Measurements from ENCODE around the gene CLIC3.

The CLIC3 gene

GRCh38 chr9:137000177-137000930 lies 4.0 kb upstream of the CLIC3 start:
- DNase-seq (ENCODE audit: low spot score), result no peak

- no peak for DNase-seq (ENCODE audit: low spot score)
Measured at GRCh38 chr9:136997830-136998234, 1.5 kb upstream of the CLIC3 start.

DNA sequence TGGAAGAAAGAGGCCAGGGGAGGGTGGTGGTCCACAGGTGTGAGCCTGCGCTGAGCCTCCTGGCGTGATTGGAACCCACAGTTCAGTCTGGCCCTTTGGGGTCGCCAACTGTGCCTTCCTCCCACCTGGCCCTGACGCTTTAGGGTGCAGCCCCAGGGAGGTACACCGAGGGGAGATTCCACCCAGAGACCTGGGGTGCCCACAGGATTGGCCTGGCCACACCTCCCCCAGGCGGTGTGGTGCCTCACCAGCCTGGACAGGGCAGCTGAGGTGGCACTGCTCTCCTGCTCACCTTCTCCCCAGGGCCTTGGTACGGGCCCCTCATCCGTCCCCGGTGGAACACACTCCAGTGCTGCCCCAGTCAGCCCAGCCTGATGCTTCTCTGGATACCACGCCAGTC lies 1.0 kb upstream of the CLIC3 start:
- DNase-seq (ENCODE audit: low spot score), result no peak

DNA sequence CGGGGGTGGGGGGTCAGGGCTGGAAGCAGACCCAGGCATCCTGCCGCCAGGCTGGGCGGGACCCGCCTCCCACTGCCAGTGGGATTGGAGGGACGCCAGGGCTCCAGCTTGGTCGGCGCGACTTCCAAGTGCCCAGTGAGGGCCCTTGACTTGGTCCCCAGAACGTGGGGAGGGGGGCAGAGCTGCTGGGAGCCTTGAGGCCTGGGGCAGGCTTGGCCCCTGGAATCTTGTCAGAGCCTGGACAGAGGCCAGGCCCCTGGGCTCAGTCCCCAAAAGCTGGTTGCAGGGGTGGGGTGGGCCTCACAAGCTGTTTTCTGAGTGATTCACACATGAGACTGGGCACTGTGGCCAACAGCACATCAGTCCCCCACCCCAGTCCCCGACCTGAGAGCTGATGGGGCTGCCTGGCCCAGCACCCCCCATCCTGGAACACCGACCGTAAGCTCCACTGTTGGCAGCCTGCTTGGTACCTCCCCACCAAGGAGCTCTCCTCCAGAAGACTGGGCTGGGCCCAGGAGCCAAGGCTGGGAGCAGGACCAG lies 526 bp downstream of the CLIC3 start:
- DNase-seq (ENCODE audit: low spot score), result no peak

GRCh38 chr9:136995362-136995761 lies 1.0 kb downstream of the CLIC3 start:
- DNase-seq (ENCODE audit: low spot score), result no peak

DNA sequence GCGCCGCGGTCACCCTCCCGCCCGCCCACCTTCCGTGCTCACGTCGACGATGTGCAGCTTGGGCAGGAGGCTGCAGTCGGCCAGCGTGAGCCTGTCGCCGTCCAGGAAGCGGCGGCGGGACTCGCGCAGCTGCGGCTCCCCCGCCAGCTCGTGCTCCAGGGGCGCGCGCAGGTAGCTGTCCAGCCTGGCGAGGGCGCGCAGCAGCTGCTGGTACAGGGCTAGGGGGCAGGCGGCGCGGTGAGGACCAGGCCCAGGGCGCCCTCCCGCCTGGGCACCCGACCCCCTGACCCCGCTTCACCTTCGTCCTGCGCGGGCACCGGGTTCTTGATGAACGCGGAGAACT lies 1.5 kb downstream of the CLIC3 start:
- no peak for DNase-seq (ENCODE audit: low spot score)

- DNase-seq (ENCODE audit: low spot score), result no peak
Measured at GRCh38 chr9:136994180-136994887, 2.0 kb downstream of the CLIC3 start.

- DNase-seq (ENCODE audit: low spot score), result no peak
Measured at GRCh38 chr9:136992819-136993369, 3.5 kb downstream of the CLIC3 start.

GRCh38 chr9:136991993-136992818 lies 4.2 kb downstream of the CLIC3 start, which contains the start of gene PAXX:
Gene PAXX (plus strand): TSS chr9:136992422. CDS start chr9:136992444, 22 bp downstream.
- DNase-seq (ENCODE audit: low spot score), result peak; percentile 99

GRCh38 chr9:136990242-136990911 lies 6.0 kb downstream of the CLIC3 start:
- DNase-seq (ENCODE audit: low spot score), result no peak

DNA sequence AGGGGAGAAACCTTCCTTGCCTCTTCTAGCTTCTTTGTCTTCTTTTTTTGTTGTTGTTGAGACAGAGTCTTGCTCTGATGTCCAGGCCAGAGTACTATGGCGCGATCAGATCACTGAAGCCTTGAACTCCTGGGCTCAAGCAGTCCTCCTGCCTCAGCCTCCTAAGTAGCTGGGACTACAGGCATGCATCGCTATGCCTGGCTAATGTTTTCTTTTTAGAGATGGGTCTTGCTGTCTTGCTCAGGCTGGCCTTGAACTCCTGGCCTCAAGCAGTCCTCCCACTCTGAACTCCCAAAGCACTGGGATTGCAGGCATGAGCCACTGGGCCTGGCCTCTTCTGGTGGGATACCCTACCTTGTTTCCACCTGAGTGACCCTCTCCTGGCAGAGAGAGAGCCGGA lies 7.5 kb downstream of the CLIC3 start:
- no peak for DNase-seq (ENCODE audit: low spot score)

DNA sequence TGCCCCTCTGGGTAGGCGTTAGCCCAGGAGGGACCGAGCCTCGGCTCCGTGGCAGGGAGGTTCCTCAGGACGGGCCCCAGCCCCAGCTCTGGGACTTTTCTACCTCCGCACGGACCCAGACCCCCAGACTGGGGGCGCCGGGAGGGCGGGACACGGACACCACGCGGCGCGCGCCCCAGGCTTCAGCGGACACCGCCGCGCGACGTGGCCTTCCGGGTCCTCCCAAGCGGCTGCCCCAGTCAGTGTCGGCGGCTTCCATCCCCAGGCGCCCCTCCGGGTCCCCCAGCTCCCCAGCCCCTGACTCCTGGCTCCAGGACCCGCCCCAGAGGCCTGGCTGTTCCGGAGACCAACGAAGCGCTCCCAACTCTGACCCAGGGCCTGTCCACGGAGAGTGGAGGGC lies 10.5 kb downstream of the CLIC3 start:
- DNase-seq (ENCODE audit: low spot score), result no peak

DNA sequence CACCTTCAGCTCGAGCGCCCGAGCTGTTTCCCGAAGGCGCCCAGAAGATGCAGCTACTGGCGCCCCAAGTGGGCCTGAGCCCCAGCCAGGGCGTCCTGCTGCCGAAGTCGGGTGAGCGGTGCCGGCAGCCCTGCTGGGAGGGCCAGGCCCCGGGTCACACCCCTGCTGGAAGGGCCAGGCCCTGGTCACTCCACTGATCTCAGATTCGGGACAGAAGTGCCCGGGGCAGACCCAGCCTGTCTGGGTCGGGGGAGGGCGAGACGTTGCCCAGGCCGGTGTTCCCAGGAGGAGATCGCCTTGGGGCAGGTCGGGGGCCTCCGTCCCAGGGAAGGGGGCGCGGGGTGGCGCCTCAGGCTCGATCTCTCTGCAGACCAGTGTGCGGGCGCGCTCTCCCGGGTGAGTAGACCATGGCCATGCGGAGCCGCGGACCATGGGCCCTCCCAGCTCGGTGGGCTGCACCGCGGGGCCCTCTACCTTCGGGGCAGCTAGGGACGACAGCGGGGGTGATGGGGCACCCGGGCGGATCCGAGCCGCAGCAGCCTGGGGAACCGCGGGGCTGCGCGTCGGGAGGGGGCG lies 11.3 kb downstream of the CLIC3 start:
- DNase-seq (ENCODE audit: low spot score), result no peak

GRCh38 chr9:136984464-136985026 lies 11.8 kb downstream of the CLIC3 start:
- DNase-seq (ENCODE audit: low spot score), result no peak

DNA sequence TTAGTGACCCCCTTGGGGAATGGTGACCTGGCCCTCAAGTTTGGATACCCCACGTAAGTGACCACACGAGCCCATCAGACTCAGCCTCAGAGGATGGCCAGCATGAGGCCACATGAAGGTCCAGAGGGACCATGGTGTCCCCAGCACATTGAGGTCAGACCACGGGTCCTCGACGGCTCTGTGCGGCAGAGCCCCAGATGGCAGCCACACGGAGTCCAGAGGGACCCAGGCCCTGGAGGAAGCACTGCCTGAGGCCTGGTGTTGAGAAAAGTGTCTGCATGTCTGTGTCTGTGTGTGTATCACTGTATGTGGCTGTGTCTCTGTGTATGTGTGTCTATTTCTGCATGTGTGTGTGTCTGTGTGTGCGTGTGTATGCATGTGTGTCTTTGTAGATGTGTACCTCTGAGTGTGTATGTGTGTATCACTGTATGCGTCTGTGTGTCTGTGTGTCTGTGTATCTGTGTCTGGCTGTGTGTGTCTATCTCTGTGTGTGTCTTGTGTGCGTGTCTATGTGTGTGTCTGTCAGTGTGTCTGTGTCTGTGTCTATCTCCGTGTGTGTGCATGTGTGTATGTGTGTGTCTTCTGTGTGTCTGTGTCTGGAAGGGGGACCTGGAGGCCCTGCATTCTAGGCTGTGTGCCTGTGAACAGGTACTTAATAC lies 12.6 kb downstream of the CLIC3 start:
- no peak for DNase-seq (ENCODE audit: low spot score)

DNA sequence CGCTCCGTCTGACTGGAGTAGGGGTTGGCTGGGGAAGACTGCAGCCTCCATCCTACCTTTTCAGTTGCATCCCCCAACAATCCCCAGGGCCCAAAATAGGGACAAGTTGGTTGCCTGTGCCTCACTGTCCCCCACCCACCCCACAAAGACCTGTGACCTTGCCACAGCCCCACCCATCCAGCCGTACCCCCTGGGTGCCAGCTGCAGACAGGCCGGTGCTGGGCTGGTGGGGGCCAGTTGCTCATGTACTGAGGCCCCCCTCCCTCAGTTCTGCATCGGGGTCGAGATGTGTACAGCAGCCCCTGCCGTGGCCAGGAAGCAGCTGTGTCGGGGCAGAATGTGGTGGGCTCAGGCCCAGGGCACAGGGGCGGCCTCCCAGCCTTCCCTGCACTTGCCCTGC lies 13.2 kb downstream of the CLIC3 start:
- DNase-seq (ENCODE audit: low spot score), result no peak

- DNase-seq (ENCODE audit: low spot score), result no peak
Measured at GRCh38 chr9:136982232-136983051, 13.9 kb downstream of the CLIC3 start, which contains the start of gene LCNL1. Gene LCNL1 (plus strand): TSS chr9:136982993. CDS start chr9:136983587, 594 bp downstream.

GRCh38 chr9:136981588-136982231 lies 14.7 kb downstream of the CLIC3 start:
- no peak for DNase-seq (ENCODE audit: low spot score)

Data from HuH-7 (cell line).